CD4-positive, alpha-beta T cell (primary cell): ENCODE results near the gene OR9G1. TPM values are rescaled to one million over a fixed set of nuclear protein-coding genes. Genes with fewer than 3 reads are reported as not detected.

Source experiments
- ATAC-seq: fragments of 200-7000 bp; cut with Tn5 transposase; one replicate; pipeline ENCODE4 v1.10.0; 2022; ENCODE audit warnings: mild to moderate bottlenecking; ENCODE audit not compliant: poor library complexity
- CTCF ChIA-PET: fragments of 350-600 bp; sonication (Branson Sonifier 250); formaldehyde crosslinking; loops from one replicate; lab custom pipeline; 2021; ENCODE audit warnings: antibody characterized with exemption, inconsistent platforms; lab: Charles Lee
- POLR2A ChIA-PET: fragments of 350-600 bp; sonication (Branson Sonifier 250); formaldehyde crosslinking; loops from one replicate; lab custom pipeline; 2021; ENCODE audit warnings: antibody characterized with exemption, inconsistent platforms; lab: Charles Lee
- DNase-seq, 14 experiments: peaks; one replicate each; pipeline ENCODE4 v3.0.0-alpha.2; 2013 to 2020; ENCODE audit warnings: mixed read lengths in 2 of 14
- H3K27ac ChIP-seq, 2 donors: one replicate each; pipeline versions ENCODE4 v1.5.1 to v1.7.0; 2013; ENCODE audit warnings: low read length in 2 of 2, low read depth in 1 of 2, mild to moderate bottlenecking in 1 of 2
- H3K27me3 ChIP-seq, 2 experiments: 1 replicate in 1 of 2; 2 replicates in 1 of 2; pipeline versions ENCODE4 v1.6.1 to v1.7.0; 2013; ENCODE audit warnings: low read length in 2 of 2, control low read depth in 1 of 2, mild to moderate bottlenecking in 1 of 2, moderate library complexity in 1 of 2; ENCODE audit not compliant: insufficient read depth in 2 of 2, control insufficient read depth in 1 of 2
- H3K36me3 ChIP-seq: one replicate; pipeline ENCODE4 v1.6.1; 2013; ENCODE audit warnings: low read length, control low read depth; ENCODE audit not compliant: insufficient read depth
- H3K4me1 ChIP-seq: one replicate; pipeline ENCODE4 v1.6.1; 2013; ENCODE audit warnings: low read length, control low read depth; ENCODE audit not compliant: insufficient read depth
- H3K4me3 ChIP-seq: one replicate; pipeline ENCODE4 v1.5.1; 2013; ENCODE audit warnings: mild to moderate bottlenecking, low read length, moderate library complexity
- H3K9me3 ChIP-seq, 2 experiments: 1 replicate in 1 of 2; 2 replicates in 1 of 2; pipeline versions ENCODE4 v1.6.1 to v1.7.0; 2013; ENCODE audit warnings: low read length in 2 of 2, mild to moderate bottlenecking in 2 of 2, control low read depth in 1 of 2, moderate library complexity in 1 of 2; ENCODE audit not compliant: control insufficient read depth in 1 of 2, insufficient read depth in 1 of 2
- H3K27ac Mint-ChIP-seq: one replicate; pipeline ENCODE4 v1.8.0; 2020; ENCODE audit warnings: mixed read lengths
- H3K27me3 Mint-ChIP-seq: one replicate; pipeline ENCODE4 v1.8.0; 2021; ENCODE audit warnings: mixed read lengths
- H3K36me3 Mint-ChIP-seq: one replicate; pipeline ENCODE4 v1.8.0; 2021; ENCODE audit warnings: low read depth, mixed read lengths
- H3K4me1 Mint-ChIP-seq: one replicate; pipeline ENCODE4 v1.8.0; 2021; ENCODE audit warnings: low read depth, mixed read lengths
- H3K4me3 Mint-ChIP-seq: one replicate; pipeline ENCODE4 v1.8.0; 2020; ENCODE audit warnings: mild to moderate bottlenecking, mixed read lengths
- H3K9me3 Mint-ChIP-seq: one replicate; pipeline ENCODE4 v1.8.0; 2020; ENCODE audit warnings: mixed read lengths
- CTCF ChIP-seq: fragments of 200-600 bp; IDR thresholded peaks from one replicate; pipeline ENCODE4 v1.8.0; 2022; ENCODE audit warnings: antibody characterized with exemption, mild to moderate bottlenecking
- intact Hi-C, 2 experiments: fragments of 100-400 bp; cut with DNase I in 1 of 2; cut with micrococcal nuclease in 1 of 2; formaldehyde crosslinking; loops; one replicate each; pipeline versions ENCODE4 v1.15.1 to v1.9.0; 2023 to 2025; cut with DNase I, micrococcal nuclease
- total RNA-seq, 174 experiments: library from RNA in 2 of 174; stranded (reverse) in 2 of 174; gene quantifications; one replicate each; pipeline ENCODE4 v1.2.3 and lab custom pipeline; 2021 to 2026

Gene OR9G1
- total RNA-seq, 2 experiments from 2014 or later = not detected

DNA sequence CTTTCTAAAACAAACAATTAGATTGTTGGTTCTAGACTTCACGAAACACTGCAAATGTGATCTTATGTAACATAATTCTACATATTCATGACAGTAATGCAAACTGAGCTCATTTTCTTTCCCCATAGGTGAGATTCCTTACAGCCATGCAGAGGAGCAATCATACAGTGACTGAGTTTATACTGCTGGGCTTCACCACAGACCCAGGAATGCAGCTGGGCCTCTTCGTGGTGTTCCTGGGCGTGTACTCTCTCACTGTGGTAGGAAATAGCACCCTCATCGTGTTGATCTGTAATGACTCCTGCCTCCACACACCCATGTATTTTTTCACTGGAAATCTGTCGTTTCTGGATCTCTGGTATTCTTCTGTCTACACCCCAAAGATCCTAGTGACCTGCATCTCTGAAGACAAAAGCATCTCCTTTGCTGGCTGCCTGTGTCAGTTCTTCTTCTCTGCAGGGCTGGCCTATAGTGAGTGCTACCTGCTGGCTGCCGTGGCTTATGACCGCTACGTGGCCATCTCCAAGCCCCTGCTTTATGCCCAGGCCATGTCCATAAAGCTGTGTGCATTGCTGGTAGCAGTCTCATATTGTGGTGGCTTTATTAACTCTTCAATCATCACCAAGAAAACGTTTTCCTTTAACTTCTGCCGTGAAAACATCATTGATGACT is 1.5 kb downstream of the OR9G1 start:
- Histone ChIP-seq H3K27me3 (no peaks in the 10 kb centered on the region), H3K9me3 (peaks cover 0 to 5% of the 10 kb centered on the region in 2 experiments), H3K27ac (no peak overlapping the region), H3K4me1 (no peaks in the 10 kb centered on the region), H3K4me3 (no peak overlapping the region), H3K36me3 (no peaks in the 10 kb centered on the region)
- H3K9me3 Mint-ChIP-seq = peaks cover 9% of the 10 kb centered on the region
- no peak overlapping the region for H3K4me3 Mint-ChIP-seq
- no peaks in the 10 kb centered on the region for H3K36me3 Mint-ChIP-seq
- CTCF ChIA-PET = no interaction called here
- ATAC-seq (no peak), DNase-seq (no peak)
- H3K27ac Mint-ChIP-seq = no peak overlapping the region
- TF ChIP-seq CTCF = no peak
- POLR2A ChIA-PET = no interaction called here
- no peaks in the 10 kb centered on the region for H3K4me1 Mint-ChIP-seq
- H3K27me3 Mint-ChIP-seq = no peaks in the 10 kb centered on the region
- intact Hi-C loops = no loop called here

GRCh38 chr11:56700914-56701485 is 2.1 kb downstream of the OR9G1 start:
- Mint-ChIP-seq H3K4me1 (no peaks in the 10 kb centered on the region), H3K27me3 (no peaks in the 10 kb centered on the region), H3K4me3 (no peak overlapping the region), H3K36me3 (no peaks in the 10 kb centered on the region), H3K27ac (no peak overlapping the region), H3K9me3 (peaks cover 7% of the 10 kb centered on the region)
- intact Hi-C loops = no loop called here
- no peak for ATAC-seq
- TF ChIP-seq CTCF = no peak
- H3K27ac ChIP-seq = no peak overlapping the region
- DNase-seq = no peak
- CTCF ChIA-PET = no interaction called here
- H3K4me1 ChIP-seq = no peaks in the 10 kb centered on the region
- POLR2A ChIA-PET = no interaction called here
- peaks cover 0 to 5% of the 10 kb centered on the region in 2 experiments for H3K9me3 ChIP-seq
- H3K4me3 ChIP-seq = no peak overlapping the region
- H3K27me3 ChIP-seq = no peaks in the 10 kb centered on the region
- no peaks in the 10 kb centered on the region for H3K36me3 ChIP-seq

DNA sequence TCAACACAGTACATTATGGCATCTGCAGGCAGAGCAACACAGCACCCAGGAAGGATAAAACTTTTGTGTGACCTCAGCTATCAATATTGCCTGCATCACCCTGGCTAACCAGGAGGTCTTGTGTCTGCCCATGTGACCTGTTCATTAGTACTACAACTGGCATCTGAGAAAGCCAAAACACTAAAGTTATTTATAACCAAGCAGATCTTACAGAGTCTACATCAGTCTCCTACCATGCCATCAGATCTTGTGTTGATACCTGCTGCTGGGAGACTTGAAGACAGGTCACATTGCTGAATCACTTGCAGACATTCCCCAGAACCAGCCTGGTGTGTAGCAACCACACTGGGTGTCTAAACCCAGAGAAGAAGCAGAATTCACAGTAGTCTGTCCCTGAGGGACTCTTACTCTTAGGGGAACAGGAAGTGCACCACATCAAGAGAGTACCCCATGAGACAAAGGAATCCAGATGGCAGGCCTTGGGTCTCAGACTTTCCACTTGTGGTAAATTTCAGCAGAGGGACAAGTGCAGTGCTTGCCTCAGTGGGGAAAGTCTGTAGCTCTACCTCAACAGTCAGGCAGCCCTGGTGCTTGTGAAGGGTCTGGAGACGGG is 7.0 kb downstream of the OR9G1 start:
- Mint-ChIP-seq H3K27ac (no peak overlapping the region), H3K4me3 (no peak overlapping the region), H3K36me3 (no peaks in the 10 kb centered on the region), H3K9me3 (peaks cover 9% of the 10 kb centered on the region), H3K27me3 (no peaks in the 10 kb centered on the region), H3K4me1 (no peaks in the 10 kb centered on the region)
- no peaks in the 10 kb centered on the region for H3K36me3 ChIP-seq
- no peak overlapping the region for H3K4me3 ChIP-seq
- no peaks in the 10 kb centered on the region for H3K27me3 ChIP-seq
- no peak for DNase-seq
- no peaks in the 10 kb centered on the region for H3K4me1 ChIP-seq
- CTCF ChIA-PET = no interaction called here
- H3K9me3 ChIP-seq = peaks cover 0 to under 1% of the 10 kb centered on the region in 2 experiments
- H3K27ac ChIP-seq = no peak overlapping the region
- POLR2A ChIA-PET = no interaction called here
- intact Hi-C loops = no loop called here
- ATAC-seq = no peak
- no peak for TF ChIP-seq CTCF
